Measurements from ENCODE around the gene PTPRM.
"Not testable (repeated sequence)": the region's sequence is repeated elsewhere in the genome, so short reads cannot be mapped to it uniquely, and the experiment has no call there.

Gene PTPRM

GRCh38 chr18:7950380-7951136 lies 383.4 kb downstream of the PTPRM start:
- Histone ChIP-seq H3K4me3 (no peak overlapping the region), H3K36me3 (replicated peaks) (no peaks in the 10 kb centered on the region), H3K9me3 (no peaks in the 10 kb centered on the region), H3K27me3 (ENCODE audit: low read depth) (no peaks in the 10 kb centered on the region), H3K4me1 (no peaks in the 10 kb centered on the region)
- no peak for DNase-seq (ENCODE audit: low spot score in 2 of 2)
- in situ Hi-C loops (cut with MboI; ENCODE audit: low sequenced_read_pairs): no loop called here

GRCh38 chr18:7953095-7953958 lies 386.2 kb downstream of the PTPRM start:
- Histone ChIP-seq H3K27me3 (ENCODE audit: low read depth) (no peaks in the 10 kb centered on the region), H3K4me3 (no peak overlapping the region), H3K4me1 (no peaks in the 10 kb centered on the region), H3K9me3 (no peaks in the 10 kb centered on the region), H3K36me3 (replicated peaks) (no peaks in the 10 kb centered on the region)
- no peak for DNase-seq (ENCODE audit: low spot score in 2 of 2)
- in situ Hi-C loops (cut with MboI; ENCODE audit: low sequenced_read_pairs): no loop called here

GRCh38 chr18:7954238-7954637 lies 387.1 kb downstream of the PTPRM start:
- in situ Hi-C loops (cut with MboI; ENCODE audit: low sequenced_read_pairs): no loop called here
- no peaks in the 10 kb centered on the region for H3K4me1 ChIP-seq

GRCh38 chr18:7955175-7955574 lies 388.1 kb downstream of the PTPRM start:
- no peak for DNase-seq (ENCODE audit: low spot score in 2 of 2)
- in situ Hi-C loops (cut with MboI; ENCODE audit: low sequenced_read_pairs): no loop called here
- no peaks in the 10 kb centered on the region for H3K9me3 ChIP-seq
- H3K27me3 ChIP-seq (ENCODE audit: low read depth): no peaks in the 10 kb centered on the region
- H3K4me1 ChIP-seq: no peaks in the 10 kb centered on the region
- no peaks in the 10 kb centered on the region for H3K36me3 ChIP-seq (replicated peaks)
- H3K4me3 ChIP-seq: no peak overlapping the region

More at GRCh38 chr18:7954238-7954637, 387.1 kb downstream of the PTPRM start:
- no peaks in the 10 kb centered on the region for H3K27me3 ChIP-seq (ENCODE audit: low read depth)
- no peaks in the 10 kb centered on the region for H3K36me3 ChIP-seq (replicated peaks)
- no peaks in the 10 kb centered on the region for H3K9me3 ChIP-seq
- DNase-seq (ENCODE audit: low spot score in 2 of 2): no peak
- no peak overlapping the region for H3K4me3 ChIP-seq

GRCh38 chr18:7957297-7957696 lies 390.2 kb downstream of the PTPRM start:
- DNase-seq (ENCODE audit: low spot score in 2 of 2): no peak
- no peaks in the 10 kb centered on the region for H3K9me3 ChIP-seq
- H3K4me3 ChIP-seq: no peak overlapping the region
- in situ Hi-C loops (cut with MboI; ENCODE audit: low sequenced_read_pairs): no loop called here
- H3K36me3 ChIP-seq (replicated peaks): no peaks in the 10 kb centered on the region
- H3K4me1 ChIP-seq: no peaks in the 10 kb centered on the region
- no peaks in the 10 kb centered on the region for H3K27me3 ChIP-seq (ENCODE audit: low read depth)

GRCh38 chr18:7958081-7958896 lies 391.2 kb downstream of the PTPRM start:
- no peaks in the 10 kb centered on the region for H3K36me3 ChIP-seq (replicated peaks)
- H3K27me3 ChIP-seq (ENCODE audit: low read depth): no peaks in the 10 kb centered on the region
- H3K4me3 ChIP-seq: no peak overlapping the region
- in situ Hi-C loops (cut with MboI; ENCODE audit: low sequenced_read_pairs): no loop called here
- no peaks in the 10 kb centered on the region for H3K9me3 ChIP-seq
- H3K4me1 ChIP-seq: no peaks in the 10 kb centered on the region
- no peak for DNase-seq (ENCODE audit: low spot score in 2 of 2)

- H3K9me3 ChIP-seq: no peaks in the 10 kb centered on the region
- no peaks in the 10 kb centered on the region for H3K4me1 ChIP-seq
- no peak overlapping the region for H3K4me3 ChIP-seq
- no peaks in the 10 kb centered on the region for H3K27me3 ChIP-seq (ENCODE audit: low read depth)
- DNase-seq (ENCODE audit: low spot score in 2 of 2): no peak
- in situ Hi-C loops (cut with MboI; ENCODE audit: low sequenced_read_pairs): no loop called here
- H3K36me3 ChIP-seq (replicated peaks): no peaks in the 10 kb centered on the region
Observed at GRCh38 chr18:7958897-7959146, 391.7 kb downstream of the PTPRM start.

GRCh38 chr18:7966682-7967081 lies 399.6 kb downstream of the PTPRM start:
- DNase-seq (ENCODE audit: low spot score in 2 of 2); in situ Hi-C loops (cut with MboI; ENCODE audit: low sequenced_read_pairs); H3K27me3 ChIP-seq (ENCODE audit: low read depth); H3K4me1 ChIP-seq; H3K4me3 ChIP-seq; H3K36me3 ChIP-seq (replicated peaks); H3K9me3 ChIP-seq: not testable (repeated sequence)

- in situ Hi-C loops (cut with MboI; ENCODE audit: low sequenced_read_pairs): no loop called here
- H3K36me3 ChIP-seq (replicated peaks): no peaks in the 10 kb centered on the region
- H3K9me3 ChIP-seq: no peaks in the 10 kb centered on the region
- no peaks in the 10 kb centered on the region for H3K4me1 ChIP-seq
- H3K27me3 ChIP-seq (ENCODE audit: low read depth): no peaks in the 10 kb centered on the region
- no peak overlapping the region for H3K4me3 ChIP-seq
- no peak for DNase-seq (ENCODE audit: low spot score in 2 of 2)
Observed at GRCh38 chr18:7974200-7974874, 407.2 kb downstream of the PTPRM start.

GRCh38 chr18:7977897-7978296 lies 410.8 kb downstream of the PTPRM start:
- Histone ChIP-seq H3K9me3 (no peaks in the 10 kb centered on the region), H3K4me1 (no peaks in the 10 kb centered on the region), H3K4me3 (no peak overlapping the region), H3K36me3 (replicated peaks) (no peaks in the 10 kb centered on the region), H3K27me3 (ENCODE audit: low read depth) (no peaks in the 10 kb centered on the region)
- in situ Hi-C loops (cut with MboI; ENCODE audit: low sequenced_read_pairs): no loop called here
- DNase-seq (ENCODE audit: low spot score in 2 of 2): no peak

GRCh38 chr18:7978834-7979233 lies 411.7 kb downstream of the PTPRM start:
- H3K4me3 ChIP-seq: no peak overlapping the region
- in situ Hi-C loops (cut with MboI; ENCODE audit: low sequenced_read_pairs): no loop called here
- no peak for DNase-seq (ENCODE audit: low spot score in 2 of 2)
- H3K4me1 ChIP-seq: no peaks in the 10 kb centered on the region
- no peaks in the 10 kb centered on the region for H3K9me3 ChIP-seq
- H3K27me3 ChIP-seq (ENCODE audit: low read depth): no peaks in the 10 kb centered on the region
- no peaks in the 10 kb centered on the region for H3K36me3 ChIP-seq (replicated peaks)

- in situ Hi-C loops (cut with MboI; ENCODE audit: low sequenced_read_pairs): no loop called here
- Histone ChIP-seq H3K4me1 (no peaks in the 10 kb centered on the region), H3K36me3 (replicated peaks) (no peaks in the 10 kb centered on the region), H3K27me3 (ENCODE audit: low read depth) (no peaks in the 10 kb centered on the region), H3K9me3 (no peaks in the 10 kb centered on the region), H3K4me3 (no peak overlapping the region)
- DNase-seq (ENCODE audit: low spot score in 2 of 2): no peak
Observed at GRCh38 chr18:7979714-7980113, 412.6 kb downstream of the PTPRM start.

- DNase-seq (ENCODE audit: low spot score in 2 of 2): no peak
- Histone ChIP-seq H3K27me3 (ENCODE audit: low read depth) (no peaks in the 10 kb centered on the region), H3K4me1 (no peaks in the 10 kb centered on the region), H3K4me3 (no peak overlapping the region), H3K36me3 (replicated peaks) (no peaks in the 10 kb centered on the region), H3K9me3 (no peaks in the 10 kb centered on the region)
- in situ Hi-C loops (cut with MboI; ENCODE audit: low sequenced_read_pairs): no loop called here
Observed at GRCh38 chr18:7980136-7980535, 413.0 kb downstream of the PTPRM start.

All from HAP-1 (cell line).